Fibroblast of the conjunctiva (primary cell): ENCODE data around the gene KLHL29.
A peak's percentile ranks its signal among the peaks of the same experiment; 100 is the strongest.

Experiments used
- DNase-seq: peaks from one replicate; pipeline ENCODE4 v3.0.0-alpha.2; 2010; ENCODE audit warnings: low read depth

Gene KLHL29

DNA sequence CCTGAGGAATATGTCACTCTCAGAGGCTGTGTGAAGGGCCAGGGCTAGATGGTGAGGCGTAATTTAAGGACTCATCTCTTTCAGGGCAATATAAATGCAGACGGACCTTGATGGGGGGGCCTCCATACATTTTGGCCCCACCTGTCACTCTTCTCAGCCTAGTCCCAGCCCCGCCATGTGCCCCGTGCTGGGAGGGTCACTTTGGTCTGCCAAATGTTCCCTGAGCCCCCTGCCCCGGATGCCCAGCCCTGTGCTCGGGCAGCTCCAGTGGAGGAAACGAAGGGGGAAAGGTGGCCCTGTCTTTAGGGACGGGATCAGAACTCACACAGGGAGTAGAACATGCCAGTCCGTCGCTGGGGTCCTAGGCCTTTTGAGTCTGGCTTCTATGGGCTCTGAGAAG, 168.6 kb downstream of the KLHL29 start:
- no peak for DNase-seq

DNA sequence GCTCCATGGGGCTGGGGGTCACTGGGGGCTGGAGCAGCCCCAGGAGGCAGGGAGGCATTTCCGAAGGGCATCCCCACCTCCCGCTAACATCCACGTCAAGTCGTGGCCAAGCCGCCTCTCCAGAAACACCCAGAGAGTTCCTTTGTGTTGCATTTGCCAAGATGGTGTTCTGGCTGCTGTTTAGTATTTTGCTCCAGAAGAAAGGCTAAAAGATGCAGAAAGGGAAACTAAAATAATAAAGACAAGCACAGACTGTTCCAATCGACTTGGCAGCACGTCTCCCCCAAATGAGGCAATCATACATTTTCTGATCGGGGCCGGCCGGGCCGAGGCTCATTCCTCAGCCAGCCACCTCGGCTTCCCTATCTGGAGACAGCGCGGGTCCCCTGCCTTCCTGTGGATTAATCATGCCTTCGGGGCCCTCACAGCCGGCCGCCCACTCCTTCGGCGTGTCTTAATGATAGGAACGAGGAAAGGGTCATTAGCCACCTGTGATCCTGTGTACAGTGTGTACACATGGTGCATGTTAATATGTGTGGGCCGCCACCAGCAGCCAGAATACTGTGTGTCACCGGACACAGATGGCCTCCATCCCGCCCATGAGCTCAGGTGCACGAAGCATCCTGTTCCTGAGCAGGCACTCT, 169.2 kb downstream of the KLHL29 start:
- DNase-seq, result peak; percentile 55

DNA sequence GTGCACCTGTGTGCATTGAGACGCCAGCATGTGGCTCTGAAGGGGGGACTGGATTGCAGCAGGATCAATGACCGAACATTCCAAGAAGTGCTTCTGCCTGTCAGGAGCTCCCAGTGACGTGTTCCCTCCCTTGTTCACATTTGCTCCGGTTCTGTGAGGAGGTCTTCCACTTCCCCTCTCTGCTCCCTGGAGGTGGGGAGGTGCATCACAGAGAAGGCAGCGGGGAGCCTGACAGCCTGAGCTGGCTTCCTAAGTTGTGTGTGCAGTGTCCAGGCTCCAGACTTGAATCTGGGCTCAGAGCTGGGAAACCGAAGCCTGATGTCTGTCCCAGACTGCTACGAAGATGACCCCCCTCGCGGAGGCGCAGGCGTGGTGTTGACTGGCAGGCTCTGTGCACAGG, 171.0 kb downstream of the KLHL29 start:
- DNase-seq, result no peak

DNA sequence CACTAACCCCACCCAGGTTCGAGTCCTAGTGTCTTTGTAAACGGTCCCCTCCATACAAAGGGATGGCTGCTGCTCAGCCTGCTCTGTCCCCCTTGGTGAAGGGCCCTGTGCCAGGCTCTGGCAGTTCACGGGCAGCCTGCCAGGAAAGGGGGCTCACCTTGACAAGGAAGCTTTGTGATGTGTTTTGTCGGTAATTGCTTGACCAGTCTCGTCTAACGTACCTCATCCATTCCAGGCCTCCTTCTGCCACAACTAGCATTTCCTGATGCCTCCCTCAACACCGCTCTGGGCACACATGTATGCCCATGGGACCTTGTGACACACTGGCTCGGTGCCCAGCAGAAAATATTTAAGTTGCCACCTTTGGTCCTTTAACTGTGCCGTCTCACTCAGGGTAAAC, 171.9 kb downstream of the KLHL29 start:
- DNase-seq, result no peak

DNA sequence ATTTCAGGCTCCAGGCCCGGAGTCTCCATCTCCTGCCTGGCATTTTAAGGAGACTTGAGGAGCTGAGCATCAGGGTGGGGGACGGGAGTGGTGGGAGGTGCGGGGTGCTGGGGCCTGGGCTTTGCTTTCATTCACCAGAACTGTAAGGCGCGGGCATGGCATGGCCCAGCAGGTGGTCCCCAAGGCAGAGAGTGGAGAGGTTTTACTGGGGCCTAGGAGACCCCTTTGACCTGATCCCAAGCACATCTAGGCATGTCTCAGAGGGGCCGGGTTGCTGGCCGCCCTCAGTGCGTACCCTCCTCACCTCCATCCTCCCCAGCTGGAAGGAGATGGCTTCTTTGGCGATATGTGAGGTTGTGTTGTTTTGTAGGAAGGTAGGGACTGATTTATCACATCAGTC, 172.5 kb downstream of the KLHL29 start:
- no peak for DNase-seq

DNA sequence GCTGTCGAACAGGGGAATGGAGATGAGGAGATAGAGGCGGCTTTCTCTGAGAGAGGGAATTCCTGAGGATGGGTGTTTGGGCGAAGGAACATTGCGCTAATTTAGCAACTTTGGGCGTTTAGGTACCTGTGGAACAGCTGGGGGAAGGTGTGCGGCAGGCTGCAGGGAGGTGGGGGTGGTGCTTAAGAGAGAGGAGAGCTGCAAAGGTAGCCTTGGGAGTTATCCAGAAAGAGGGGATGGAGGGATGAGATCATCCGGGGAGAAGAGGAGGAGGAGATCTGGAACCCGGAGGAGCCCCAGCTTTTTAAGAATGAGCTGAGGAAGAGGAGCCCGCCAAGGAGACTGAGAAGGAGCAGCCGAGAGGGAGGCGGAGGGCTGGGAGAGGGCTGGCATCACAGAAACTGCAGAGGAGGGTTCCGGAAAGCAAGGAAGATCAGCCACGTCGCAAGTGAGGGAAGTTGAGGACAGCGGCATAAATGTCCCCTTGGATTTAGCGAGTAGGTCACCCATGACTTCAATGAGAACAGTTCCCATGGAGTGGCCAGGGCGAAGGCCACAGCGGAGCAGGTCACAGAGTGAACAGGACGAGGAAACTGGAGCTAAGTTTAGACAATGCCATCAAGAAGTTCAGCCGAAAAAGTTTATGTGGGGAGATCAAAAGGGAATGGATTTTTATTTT, 174.7 kb downstream of the KLHL29 start:
- no peak for DNase-seq

GRCh38 chr2:23561088-23561487, 176.1 kb downstream of the KLHL29 start:
- no peak for DNase-seq

GRCh38 chr2:23561544-23561943, 176.6 kb downstream of the KLHL29 start:
- no peak for DNase-seq

- no peak for DNase-seq
These were observed 177.2 kb downstream of the KLHL29 start for GRCh38 chr2:23562143-23562542.

GRCh38 chr2:23563151-23563550, 178.2 kb downstream of the KLHL29 start:
- DNase-seq, result no peak

DNA sequence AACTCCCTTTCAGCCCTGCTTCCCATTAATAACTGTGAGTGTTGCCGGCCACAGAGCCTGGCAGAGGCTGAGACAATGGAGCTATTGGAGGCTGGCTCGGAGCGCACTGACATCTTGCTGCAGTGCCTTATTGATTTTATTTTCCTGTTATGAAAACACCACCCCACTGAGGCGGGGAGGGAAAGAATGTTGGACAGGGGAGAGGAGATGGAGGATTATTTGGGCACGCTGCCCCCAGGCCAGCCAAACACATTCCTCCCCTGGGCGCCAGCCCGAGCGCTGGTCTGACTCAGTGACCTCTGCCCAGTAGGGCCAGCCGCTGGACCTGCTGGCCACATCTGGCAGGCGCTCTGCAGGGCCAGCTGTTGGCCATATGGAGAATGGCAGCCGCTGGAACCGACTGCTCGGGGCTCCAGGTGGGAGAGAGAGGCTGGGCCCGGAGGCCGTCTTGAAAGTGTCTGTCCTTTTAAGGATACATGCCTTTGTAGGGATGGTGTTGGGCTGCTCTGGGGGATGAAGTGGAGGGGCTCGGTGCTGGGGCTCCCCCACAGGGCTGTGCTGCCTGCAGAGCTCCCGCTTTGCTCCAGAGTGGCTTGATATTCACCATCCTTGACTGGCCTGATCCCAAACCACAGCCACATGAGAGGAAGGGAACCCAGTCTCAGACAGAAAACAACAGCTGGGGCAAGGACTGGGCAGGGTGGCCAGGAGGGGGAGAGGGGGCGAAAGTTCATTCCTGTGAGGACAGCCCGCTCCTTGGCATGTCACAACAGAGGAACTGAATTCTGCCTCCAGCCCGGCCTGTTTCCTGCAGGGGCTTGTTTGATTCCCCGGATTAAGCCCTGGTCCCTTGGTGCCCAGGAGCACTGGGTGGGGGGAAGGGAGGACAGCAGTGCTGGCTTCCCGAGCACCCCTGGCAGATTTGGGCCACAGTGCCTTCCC, 179.0 kb downstream of the KLHL29 start:
- peak; percentile 80 for DNase-seq

- DNase-seq, result no peak
These were observed 179.6 kb downstream of the KLHL29 start for GRCh38 chr2:23564615-23564960.

- no peak for DNase-seq
These were observed 180.4 kb downstream of the KLHL29 start for GRCh38 chr2:23565374-23565773.

GRCh38 chr2:23565814-23566213, 180.8 kb downstream of the KLHL29 start:
- no peak for DNase-seq

DNA sequence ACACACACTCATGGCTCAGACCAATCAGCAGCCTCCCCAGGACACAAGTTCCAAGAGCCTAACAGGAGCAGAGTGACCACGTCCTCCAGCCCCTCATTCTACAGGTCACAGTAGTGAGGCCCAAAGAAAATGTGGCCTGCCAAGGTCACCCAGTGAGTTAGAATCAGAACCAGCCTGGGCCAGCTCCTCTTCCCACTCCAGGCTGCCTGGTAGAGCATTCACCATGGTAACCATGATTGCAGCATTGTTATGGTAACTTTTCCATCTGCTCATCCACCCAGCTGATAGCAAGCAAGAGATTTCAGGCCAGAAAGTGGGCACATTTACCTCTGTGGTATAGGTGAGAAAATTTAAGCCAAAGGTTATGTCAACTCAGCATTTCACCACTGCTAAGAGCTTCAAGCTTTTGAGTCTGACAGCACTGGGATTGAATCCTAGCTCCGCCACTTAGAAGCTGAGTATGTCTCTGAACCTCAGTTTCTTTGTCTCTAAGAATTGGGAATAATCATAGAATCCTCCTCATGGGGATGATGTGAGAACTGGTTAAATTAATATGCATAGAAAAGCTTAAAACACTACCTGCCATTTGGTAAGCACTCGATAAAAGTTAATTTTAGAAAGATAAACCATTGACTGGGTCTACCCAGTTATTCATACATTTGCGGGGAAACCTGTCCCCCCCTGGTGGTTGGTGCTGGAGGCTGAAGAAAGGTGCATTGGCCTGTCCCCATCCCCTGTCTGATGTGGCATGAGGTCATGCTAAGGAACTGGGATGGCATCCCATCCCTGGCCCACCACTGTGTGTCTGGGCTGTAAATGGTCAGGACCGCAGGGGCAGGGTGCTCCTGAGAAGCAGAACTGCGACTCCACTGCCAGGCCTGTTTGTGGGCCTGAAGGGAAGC, 181.5 kb downstream of the KLHL29 start:
- no peak for DNase-seq

GRCh38 chr2:23567161-23567756, 182.3 kb downstream of the KLHL29 start:
- no peak for DNase-seq

DNA sequence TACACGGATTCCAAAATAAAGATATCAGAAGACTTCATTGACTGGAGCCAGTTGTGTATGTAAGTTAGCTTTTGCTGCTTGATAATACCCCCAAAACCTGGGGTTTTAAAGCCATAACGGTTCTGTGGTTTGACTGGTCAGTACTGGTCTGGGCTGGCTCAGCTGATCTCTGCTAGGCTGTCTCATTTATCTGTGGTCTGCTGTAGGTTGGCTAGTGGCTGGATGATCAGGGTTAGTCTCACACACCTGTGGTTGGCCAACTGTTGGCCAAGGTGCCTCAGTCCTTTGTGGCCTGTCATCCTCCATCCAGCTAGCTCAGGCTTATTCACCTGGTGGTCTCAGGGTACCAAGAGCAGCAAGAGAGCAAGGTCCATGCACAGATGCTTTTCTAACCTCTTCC, 183.2 kb downstream of the KLHL29 start:
- no peak for DNase-seq

DNA sequence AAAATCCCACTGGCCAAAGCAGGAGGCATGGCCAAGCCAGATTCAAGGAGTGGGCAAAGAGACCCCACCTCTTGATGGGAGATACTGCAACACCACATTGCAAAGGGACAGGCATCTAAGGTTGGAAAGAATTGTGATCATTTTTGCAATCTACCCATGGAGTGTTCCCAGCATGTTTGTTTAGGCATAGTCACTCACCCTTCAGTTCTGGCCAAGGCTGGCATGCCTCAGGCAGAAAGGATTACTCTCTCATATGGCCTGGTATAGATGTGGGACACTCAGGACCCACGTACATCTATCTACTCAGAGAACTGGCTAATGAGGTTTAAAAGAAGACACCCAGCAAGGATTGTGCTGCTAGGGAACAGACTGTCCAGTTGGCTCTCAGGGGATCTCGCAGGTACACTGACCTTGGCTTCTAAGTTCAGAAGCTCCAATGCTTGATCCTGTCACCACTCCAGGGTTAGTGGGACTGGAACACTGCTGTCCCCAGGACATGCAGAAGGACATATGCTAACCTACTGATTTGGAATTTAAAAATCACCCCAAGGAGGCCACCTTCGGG, 183.7 kb downstream of the KLHL29 start:
- no peak for DNase-seq

GRCh38 chr2:23569761-23570365, 184.9 kb downstream of the KLHL29 start:
- DNase-seq, result no peak

- DNase-seq, result no peak
These were observed 186.1 kb downstream of the KLHL29 start for GRCh38 chr2:23571085-23571484.
